Gastroesophageal sphincter (tissue), 4 donors: ENCODE measurements around the gene AR. TPM values are rescaled to one million over a fixed set of nuclear protein-coding genes. Genes with fewer than 3 reads are reported as not detected.

ENCODE experiments used
- ATAC-seq: fragments of 150-250 bp; one replicate; pipeline ENCODE4 v1.9.1; 2016; ENCODE audit warnings: mild to moderate bottlenecking, moderate library complexity
- H3K27ac ChIP-seq, 4 donors: fragments of 200-600 bp; sonication (generic) in 3 of 4; 1 replicate in 3 of 4; 2 replicates in 1 of 4; pipeline ENCODE4 v1.5.1; 2016 to 2019
- H3K27me3 ChIP-seq: fragments of 200-600 bp; sonication (generic); one replicate; pipeline ENCODE4 v1.5.1; 2019
- H3K36me3 ChIP-seq, 2 donors: fragments of 200-600 bp; sonication (generic); one replicate each; pipeline ENCODE4 v1.5.1; 2019; ENCODE audit warnings: control low read depth in 1 of 2
- H3K4me1 ChIP-seq, 3 donors: fragments of 200-600 bp; sonication (generic); 1 replicate in 2 of 3; 2 replicates in 1 of 3; pipeline ENCODE4 v1.5.1; 2016 to 2019; ENCODE audit warnings: control low read depth in 2 of 3
- H3K4me3 ChIP-seq, 2 donors: fragments of 200-600 bp; sonication (generic); one replicate each; pipeline ENCODE4 v1.5.1; 2019; ENCODE audit warnings: mild to moderate bottlenecking in 1 of 2, moderate library complexity in 1 of 2
- H3K9me3 ChIP-seq, 3 donors: fragments of 200-600 bp; sonication (generic); one replicate each; pipeline ENCODE4 v1.5.1; 2017 to 2019; ENCODE audit warnings: control low read depth in 2 of 3
- EP300 ChIP-seq: sonication (generic); formaldehyde crosslinking; IDR thresholded peaks from one replicate; pipeline ENCODE4 v1.6.1; 2017; ENCODE audit warnings: antibody characterized with exemption, mild to moderate bottlenecking
- POLR2A ChIP-seq, 2 donors: fragments of 450-650 bp; IDR thresholded peaks; one replicate each; pipeline ENCODE4 v1.6.1; 2017; ENCODE audit warnings: antibody characterized with exemption in 2 of 2, mild to moderate bottlenecking in 2 of 2, moderate library complexity in 1 of 2
- POLR2AphosphoS5 ChIP-seq: sonication (generic); formaldehyde crosslinking; IDR thresholded peaks from one replicate; pipeline ENCODE4 v1.6.1; 2017; ENCODE audit warnings: antibody characterized with exemption
- WGBS, 2 donors: methylation state at CpG; one replicate each; pipeline ENCODE4 v1.1.5; 2018; ENCODE audit warnings: low coverage in 1 of 2; 5-methylcytosine and 5-hydroxymethylcytosine counted together
- total RNA-seq, 4 donors: library from RNA; depleted of rRNA; stranded (reverse); fragments of >200 nt; gene quantifications; one replicate each; pipeline ENCODE4 v1.1.0, GENCODE V29; 2016
- TF ChIP-seq, protein P1 (sequence below), 4 experiments: fragments of 200-600 bp in 2 of 4; fragments of 450-650 bp in 2 of 4; sonication (generic) in 1 of 4; IDR thresholded peaks; one replicate each; pipeline ENCODE4 v1.5.1; 2017 to 2019; ENCODE audit warnings: antibody characterized with exemption in 4 of 4, mild to moderate bottlenecking in 2 of 4, moderate library complexity in 2 of 4

Gene AR
- total RNA-seq, 4 donors from 2014 or later, result 2.9 to 9.8 (median 6.3) TPM

DNA sequence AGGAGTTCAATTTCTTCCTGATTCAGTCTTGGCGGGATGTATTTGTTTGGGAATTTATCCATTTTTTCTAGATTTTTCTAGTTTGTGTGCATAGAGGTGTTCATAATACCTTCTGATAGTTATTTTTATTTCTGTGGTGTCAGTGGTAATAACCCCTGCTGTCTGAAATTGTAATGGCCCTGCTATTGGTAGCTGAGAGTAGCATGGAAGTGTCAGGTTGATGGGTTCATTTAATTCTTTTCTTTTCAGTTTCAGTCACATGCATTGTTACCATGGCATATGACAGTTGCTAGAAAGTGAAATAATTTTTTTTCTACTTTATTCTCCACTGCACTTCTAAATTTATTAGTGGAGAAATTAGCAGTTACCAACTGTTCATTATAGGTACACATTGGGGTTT, 20.7 kb downstream of the AR start:
- H3K27me3 ChIP-seq, result no peaks in the 10 kb centered on the region
- 88 to 100% methylated on average over 1 of the region's 1 CpG for WGBS, 2 donors
- no peak for ATAC-seq

GRCh38 chrX:67568769-67569168, 24.9 kb downstream of the AR start:
- Histone ChIP-seq H3K4me1 (peaks cover 0 to 5% (median 0%) of the 10 kb centered on the region in 3 donors), H3K9me3 (no peaks in the 10 kb centered on the region), H3K27ac (no peak overlapping the region), H3K4me3 (no peak overlapping the region), H3K27me3 (no peaks in the 10 kb centered on the region), H3K36me3 (no peaks in the 10 kb centered on the region)
- ATAC-seq, result no peak
- WGBS, 2 donors, result 20% methylated on average over 1 of the region's 5 CpGs; no CpG with 5 or more reads in 1 of the 2 donors
- no peak for TF ChIP-seq POLR2A (IDR thresholded peaks at IDR 0.05)
- TF ChIP-seq, protein P1, sequence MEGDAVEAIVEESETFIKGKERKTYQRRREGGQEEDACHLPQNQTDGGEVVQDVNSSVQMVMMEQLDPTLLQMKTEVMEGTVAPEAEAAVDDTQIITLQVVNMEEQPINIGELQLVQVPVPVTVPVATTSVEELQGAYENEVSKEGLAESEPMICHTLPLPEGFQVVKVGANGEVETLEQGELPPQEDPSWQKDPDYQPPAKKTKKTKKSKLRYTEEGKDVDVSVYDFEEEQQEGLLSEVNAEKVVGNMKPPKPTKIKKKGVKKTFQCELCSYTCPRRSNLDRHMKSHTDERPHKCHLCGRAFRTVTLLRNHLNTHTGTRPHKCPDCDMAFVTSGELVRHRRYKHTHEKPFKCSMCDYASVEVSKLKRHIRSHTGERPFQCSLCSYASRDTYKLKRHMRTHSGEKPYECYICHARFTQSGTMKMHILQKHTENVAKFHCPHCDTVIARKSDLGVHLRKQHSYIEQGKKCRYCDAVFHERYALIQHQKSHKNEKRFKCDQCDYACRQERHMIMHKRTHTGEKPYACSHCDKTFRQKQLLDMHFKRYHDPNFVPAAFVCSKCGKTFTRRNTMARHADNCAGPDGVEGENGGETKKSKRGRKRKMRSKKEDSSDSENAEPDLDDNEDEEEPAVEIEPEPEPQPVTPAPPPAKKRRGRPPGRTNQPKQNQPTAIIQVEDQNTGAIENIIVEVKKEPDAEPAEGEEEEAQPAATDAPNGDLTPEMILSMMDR (IDR thresholded peaks at IDR 0.05), result no peak
- no peak for TF ChIP-seq EP300
- TF ChIP-seq POLR2AphosphoS5, result no peak

More for the DNA sequence above, 20.7 kb downstream of the AR start:
- Histone ChIP-seq H3K36me3 (no peaks in the 10 kb centered on the region), H3K9me3 (no peaks in the 10 kb centered on the region), H3K4me3 (no peak overlapping the region), H3K27ac (no peak overlapping the region), H3K4me1 (peaks cover 0 to 7% (median 0%) of the 10 kb centered on the region in 3 donors)
- TF ChIP-seq POLR2A (IDR thresholded peaks at IDR 0.05) (no peak), EP300 (no peak), POLR2AphosphoS5 (no peak)
- TF ChIP-seq, protein P1 (IDR thresholded peaks at IDR 0.05), result no peak

GRCh38 chrX:67570839-67571238, 27.0 kb downstream of the AR start:
- no peaks in the 10 kb centered on the region for H3K27me3 ChIP-seq
- H3K4me1 ChIP-seq, result no peaks in the 10 kb centered on the region
- no peak for ATAC-seq
- H3K9me3 ChIP-seq, result no peaks in the 10 kb centered on the region
- H3K36me3 ChIP-seq, result no peaks in the 10 kb centered on the region
- H3K4me3 ChIP-seq, result no peak overlapping the region
- H3K27ac ChIP-seq, result no peak overlapping the region
- TF ChIP-seq POLR2A (IDR thresholded peaks at IDR 0.05) (no peak), EP300 (no peak), POLR2AphosphoS5 (no peak)
- TF ChIP-seq, protein P1 (IDR thresholded peaks at IDR 0.05), result no peak

GRCh38 chrX:67574696-67575095, 30.9 kb downstream of the AR start:
- no peak overlapping the region for H3K27ac ChIP-seq
- TF ChIP-seq POLR2AphosphoS5, result no peak
- no peak for TF ChIP-seq EP300
- TF ChIP-seq, protein P1 (IDR thresholded peaks at IDR 0.05), result no peak
- no peak for TF ChIP-seq POLR2A (IDR thresholded peaks at IDR 0.05)
- H3K4me3 ChIP-seq, result no peak overlapping the region
- 54 to 56% methylated on average over 2 of the region's 2 CpGs for WGBS, 2 donors
- H3K27me3 ChIP-seq, result no peaks in the 10 kb centered on the region
- no peaks in the 10 kb centered on the region for H3K9me3 ChIP-seq
- H3K36me3 ChIP-seq, result no peaks in the 10 kb centered on the region
- H3K4me1 ChIP-seq, result no peaks in the 10 kb centered on the region
- ATAC-seq, result no peak

GRCh38 chrX:67582436-67582835, 38.6 kb downstream of the AR start:
- Histone ChIP-seq H3K9me3 (no peaks in the 10 kb centered on the region), H3K4me1 (no peaks in the 10 kb centered on the region), H3K27ac (no peak overlapping the region), H3K4me3 (no peak overlapping the region), H3K36me3 (no peaks in the 10 kb centered on the region), H3K27me3 (no peaks in the 10 kb centered on the region)
- no peak for TF ChIP-seq EP300
- no peak for TF ChIP-seq POLR2AphosphoS5
- TF ChIP-seq, protein P1 (IDR thresholded peaks at IDR 0.05), result no peak
- no peak for TF ChIP-seq POLR2A (IDR thresholded peaks at IDR 0.05)
- ATAC-seq, result no peak
- WGBS, 2 donors, result 78 to 80% methylated on average over 3 to 4 of the region's 4 CpGs
